A549 (cell line): Measurements from ENCODE around the gene TMEM61. TPM values are rescaled to one million over a fixed set of nuclear protein-coding genes. Genes with fewer than 3 reads are reported as not detected.

ENCODE experiments used
- ATAC-seq, 2 experiments: fragments of 200-7000 bp in 1 of 2; fragments of >200 bp in 1 of 2; cut with Nextera tagmentation in 1 of 2; cut with Tn5 transposase in 1 of 2; 3 replicates each; pipeline versions ENCODE4 v1.8.0 to v1.9.1; 2018 to 2020; ENCODE audit warnings: mild to moderate bottlenecking in 1 of 2, moderate library complexity in 1 of 2
- CTCF ChIA-PET: fragments of 300-600 bp; sonication (Branson Sonifier 250); formaldehyde crosslinking; extraction: SDS; loops from one replicate; lab custom pipeline; 2021; ENCODE audit warnings: antibody characterized with exemption, inconsistent platforms; lab: Yijun Ruan, JAX
- POLR2A ChIA-PET: fragments of 350-600 bp; formaldehyde crosslinking; extraction: SDS; loops from one replicate; lab custom pipeline; 2021; ENCODE audit warnings: antibody characterized with exemption, inconsistent platforms; lab: Yijun Ruan, JAX
- DNase-seq, 2 experiments: peaks; one replicate each; pipeline versions ENCODE4 v3.0.0 to v3.0.0-alpha.2; 2011 to 2016; ENCODE audit warnings: low read depth in 1 of 2, low spot score in 1 of 2
- FAIRE-seq: peaks from 2 replicates; lab custom pipeline; 2011; peaks lifted over from hg19 to GRCh38; lab: Jason Lieb, UNC
- H3K27ac ChIP-seq, 2 experiments: fragments of >200 bp; sonication (Bioruptor Twin); formaldehyde crosslinking; 3 replicates each; pipeline ENCODE4 v1.5.1; 2016 to 2017
- H3K4me1 ChIP-seq: fragments of >200 bp; sonication (Bioruptor Twin); formaldehyde crosslinking; 3 replicates; pipeline ENCODE4 v1.6.1; 2016
- H3K4me2 ChIP-seq: fragments of >200 bp; sonication (Bioruptor Twin); formaldehyde crosslinking; 3 replicates; pipeline ENCODE4 v1.6.1; 2016
- H3K4me3 ChIP-seq: fragments of >200 bp; sonication (Bioruptor Twin); formaldehyde crosslinking; 3 replicates; pipeline ENCODE4 v1.5.1; 2016
- H3K9me3 ChIP-seq: fragments of >200 bp; sonication (Bioruptor Twin); formaldehyde crosslinking; 3 replicates; pipeline ENCODE4 v1.6.1; 2016
- ATOH8 ChIP-seq: fragments of 250-450 bp; sonication (Bioruptor Pico); IDR thresholded peaks from 2 replicates; pipeline ENCODE4 v1.5.0; 2020; ENCODE audit warnings: low read depth, mild to moderate bottlenecking, moderate library complexity
- BCL3 ChIP-seq: fragments of >200 bp; sonication (Bioruptor Twin); formaldehyde crosslinking; IDR thresholded peaks from 3 replicates; pipeline ENCODE4 v1.6.1; 2016
- CBX2 ChIP-seq: fragments of 200-600 bp; sonication (generic); IDR thresholded peaks from 2 replicates; pipeline ENCODE4 v1.6.1; 2016; ENCODE audit warnings: low read depth, mild to moderate bottlenecking, borderline replicate concordance
- CEBPB ChIP-seq, 2 experiments: fragments of >200 bp in 1 of 2; sonication (Bioruptor Twin) in 1 of 2; formaldehyde crosslinking in 1 of 2; IDR thresholded peaks; 2 replicates each; pipeline ENCODE4 v1.6.1; 2012 to 2016
- CHD4 ChIP-seq: fragments of 200-600 bp; sonication (generic); IDR thresholded peaks from 2 replicates; pipeline ENCODE4 v1.6.1; 2016; ENCODE audit warnings: antibody characterized with exemption, mild to moderate bottlenecking, borderline replicate concordance
- CTCF ChIP-seq: fragments of >200 bp; sonication (Bioruptor Twin); formaldehyde crosslinking; IDR thresholded peaks from 3 replicates; pipeline ENCODE4 v1.5.1; 2016
- E2F6 ChIP-seq: IDR thresholded peaks from 2 replicates; pipeline ENCODE4 v1.6.1; 2012; ENCODE audit warnings: low read depth, borderline replicate concordance
- EHF ChIP-seq: fragments of 250-450 bp; sonication (Bioruptor Pico); IDR thresholded peaks from 2 replicates; pipeline ENCODE4 v1.5.0; 2020; ENCODE audit warnings: mild to moderate bottlenecking
- ELK1 ChIP-seq: fragments of 150-350 bp; IDR thresholded peaks from 2 replicates; pipeline ENCODE4 v1.6.1; 2014; ENCODE audit warnings: low read depth, mild to moderate bottlenecking, low read length
- FOXS1 ChIP-seq: fragments of 250-450 bp; sonication (Bioruptor Pico); IDR thresholded peaks from 2 replicates; pipeline ENCODE4 v1.5.0; 2020; ENCODE audit warnings: mild to moderate bottlenecking, moderate library complexity
- JUN ChIP-seq, 2 experiments: fragments of >200 bp; sonication (Bioruptor Twin); formaldehyde crosslinking; IDR thresholded peaks; 2 replicates in 1 of 2; 3 replicates in 1 of 2; pipeline ENCODE4 v1.6.1; 2016 to 2017
- KDM1A ChIP-seq: fragments of 200-600 bp; sonication (generic); IDR thresholded peaks from 2 replicates; pipeline ENCODE4 v1.6.1; 2016; ENCODE audit warnings: low read depth, mild to moderate bottlenecking
- MAFK ChIP-seq: fragments of 450-650 bp; IDR thresholded peaks from 2 replicates; pipeline ENCODE4 v1.6.1; 2014; ENCODE audit not compliant: partially characterized antibody
- MYC ChIP-seq: IDR thresholded peaks from 2 replicates; pipeline ENCODE4 v1.6.1; 2012; ENCODE audit warnings: mild to moderate bottlenecking, inconsistent platforms, low read length, improper control_type of control experiment, borderline replicate concordance
- RCOR1 ChIP-seq: fragments of 150-350 bp; IDR thresholded peaks from 2 replicates; pipeline ENCODE4 v1.6.1; 2014; ENCODE audit warnings: antibody characterized with exemption, low read length, low read depth
- RNF2 ChIP-seq: fragments of 200-600 bp; sonication (generic); IDR thresholded peaks from 2 replicates; pipeline ENCODE4 v1.6.1; 2016; ENCODE audit warnings: low read depth, mild to moderate bottlenecking, antibody characterized with exemption, moderate library complexity, borderline replicate concordance
- SREBF2 ChIP-seq: fragments of 450-650 bp; IDR thresholded peaks from 2 replicates; pipeline ENCODE4 v1.6.1; 2014; ENCODE audit warnings: mild to moderate bottlenecking, moderate library complexity
- ZFP36 ChIP-seq: fragments of 450-650 bp; IDR thresholded peaks from 2 replicates; pipeline ENCODE4 v1.6.1; 2014; ENCODE audit warnings: borderline replicate concordance; ENCODE audit not compliant: partially characterized antibody
- ZNF302 ChIP-seq: fragments of 250-450 bp; sonication (Bioruptor Pico); IDR thresholded peaks from 2 replicates; pipeline ENCODE4 v1.9.0; 2021; ENCODE audit warnings: inconsistent platforms, mild to moderate bottlenecking, moderate library complexity
- WGBS: methylation state at CpG from one replicate; pipeline ENCODE4 v1.1.6; 2017; ENCODE audit errors: missing lambda C conversion rate; 5-methylcytosine and 5-hydroxymethylcytosine counted together
- polyA plus RNA-seq, 4 experiments: library from polyadenylated mRNA; depleted of rRNA in 3 of 4; stranded (reverse); fragments of >200 nt; fragmentation: RNase III in 1 of 4; extraction: RNeasy Plus Mini Kit Qiagen cat#74134 plus additional on column Dnase treatment in 1 of 4; gene quantifications; 2 replicates in 3 of 4; 3 replicates in 1 of 4; pipeline ENCODE4 v1.2.3, GENCODE V29; 2011 to 2017

The TMEM61 gene
- polyA plus RNA-seq, 2 of the 4 experiments (the other 2 are of a cell fraction): 0.06 to 0.10 TPM

GRCh38 chr1:54987919-54988705 is 7.7 kb downstream of the TMEM61 start:
- H3K4me2 ChIP-seq: no peak overlapping the region
- no peak overlapping the region; a peak in 1 of 6 replicates for H3K27ac ChIP-seq
- DNase-seq (no peak), FAIRE-seq (no peak), ATAC-seq (no peak)
- TF ChIP-seq CEBPB (IDR thresholded peaks at IDR 0.05): no peak
- TF ChIP-seq E2F6: no peak
- no peak for TF ChIP-seq ATOH8 (CRISPR knock-in tag)
- no peak for TF ChIP-seq CBX2
- TF ChIP-seq KDM1A: no peak
- TF ChIP-seq ZFP36: no peak
- TF ChIP-seq FOXS1: no peak
- TF ChIP-seq ELK1: no peak
- no peak for TF ChIP-seq JUN (IDR thresholded peaks at IDR 0.05)
- TF ChIP-seq SREBF2: no peak
- TF ChIP-seq ZNF302 (CRISPR knock-in tag): no peak
- no peak for TF ChIP-seq EHF (CRISPR knock-in tag)
- TF ChIP-seq MAFK: no peak
- TF ChIP-seq CTCF: no peak
- no peak for TF ChIP-seq RCOR1
- TF ChIP-seq RNF2: no peak
- no peak for TF ChIP-seq MYC
- TF ChIP-seq BCL3: no peak
- ChIA-PET CTCF (interaction anchor here (0.6 to 20.8 kb wide), 6 partner anchors 9 to 42 kb away, joined by 3 to 451 read pairs (median 9); no protein-coding TSS in a partner anchor), POLR2A (no interaction called here)
- WGBS: 62% methylated on average over 4 of the region's 8 CpGs
- H3K4me3 ChIP-seq: no peak overlapping the region
- no peaks in the 10 kb centered on the region for H3K9me3 ChIP-seq
- no peaks in the 10 kb centered on the region for H3K4me1 ChIP-seq

GRCh38 chr1:54988975-54989374 is 8.5 kb downstream of the TMEM61 start:
- ATAC-seq: no peak
- Histone ChIP-seq H3K4me1 (no peaks in the 10 kb centered on the region), H3K4me2 (no peak overlapping the region)
- CTCF ChIA-PET: interaction anchor here (0.8 to 20.8 kb wide), 5 partner anchors 10 to 337 kb away, joined by 3 to 451 read pairs (median 3); partner anchors contain the start of gene BSND
- POLR2A ChIA-PET: no interaction called here
- FAIRE-seq: no peak
- 81% methylated on average over 4 of the region's 4 CpGs for WGBS
- no peak for TF ChIP-seq CHD4
- TF ChIP-seq, all 56 proteins: peak for 0
- H3K4me3 ChIP-seq: no peak overlapping the region
- H3K27ac ChIP-seq: no peak overlapping the region
- H3K9me3 ChIP-seq: no peaks in the 10 kb centered on the region
- no peak for DNase-seq
